GM23338 (cell line): ENCODE results near the gene CDKN2AIPNL. TPM values are rescaled to one million over a fixed set of nuclear protein-coding genes. Genes with fewer than 3 reads are reported as not detected.

ENCODE experiments used
- ATAC-seq: fragments of 200-7000 bp; cut with Tn5 transposase; 3 replicates; pipeline ENCODE4 v1.9.1; 2020
- DNase-seq: peaks from one replicate; pipeline ENCODE4 v3.0.0-alpha.2; 2015; ENCODE audit warnings: low spot score
- H2AFZ ChIP-seq: fragments of 200-600 bp; sonication (generic); 2 replicates; pipeline ENCODE4 v1.8.0; 2016; ENCODE audit warnings: antibody characterized with exemption, mild to moderate bottlenecking, moderate library complexity
- H3F3A ChIP-seq: fragments of 200-600 bp; sonication (generic); replicated peaks from 2 replicates; pipeline ENCODE4 v1.8.0; 2017; ENCODE audit warnings: antibody characterized with exemption, mixed run types, low read depth
- H3K27ac ChIP-seq: fragments of 200-600 bp; sonication (generic); 2 replicates; pipeline ENCODE4 v1.6.1; 2016; ENCODE audit warnings: low read depth
- H3K27me3 ChIP-seq: fragments of 200-600 bp; sonication (generic); 2 replicates; pipeline ENCODE4 v1.8.0; 2016; ENCODE audit warnings: mild to moderate bottlenecking, mixed run types, moderate library complexity; ENCODE audit not compliant: insufficient read depth
- H3K36me3 ChIP-seq: fragments of 200-600 bp; sonication (generic); 2 replicates; pipeline ENCODE4 v1.8.0; 2016; ENCODE audit warnings: mild to moderate bottlenecking; ENCODE audit not compliant: insufficient read depth
- H3K4me1 ChIP-seq: fragments of 200-600 bp; sonication (generic); 2 replicates; pipeline ENCODE4 v1.8.0; 2016; ENCODE audit warnings: mild to moderate bottlenecking, moderate library complexity; ENCODE audit not compliant: insufficient read depth
- H3K4me2 ChIP-seq: fragments of 200-600 bp; sonication (generic); 2 replicates; pipeline ENCODE4 v1.7.1; 2017; ENCODE audit warnings: mixed run types
- H3K4me3 ChIP-seq: fragments of 200-600 bp; sonication (generic); 2 replicates; pipeline ENCODE4 v1.6.1; 2016; ENCODE audit warnings: mixed run types
- H3K79me2 ChIP-seq: fragments of 200-600 bp; sonication (generic); replicated peaks from 2 replicates; pipeline ENCODE4 v1.8.0; 2017; ENCODE audit warnings: mild to moderate bottlenecking; ENCODE audit not compliant: insufficient read depth
- H3K9me2 ChIP-seq: fragments of 200-600 bp; sonication (generic); 2 replicates; pipeline ENCODE4 v1.8.0; 2017; ENCODE audit not compliant: insufficient read depth
- H4K20me1 ChIP-seq: fragments of 200-600 bp; sonication (generic); replicated peaks from 2 replicates; pipeline ENCODE4 v1.8.0; 2017; ENCODE audit warnings: mild to moderate bottlenecking; ENCODE audit not compliant: insufficient read depth
- H3K27ac Mint-ChIP-seq: 2 replicates; pipeline ENCODE4 v1.8.0; 2020; ENCODE audit warnings: inconsistent platforms, mild to moderate bottlenecking, moderate library complexity, mixed read lengths
- H3K27me3 Mint-ChIP-seq: 3 replicates; pipeline ENCODE4 v1.8.0; 2022; ENCODE audit warnings: low read depth, mild to moderate bottlenecking, moderate library complexity, mixed read lengths, inconsistent platforms; ENCODE audit not compliant: insufficient read depth, poor library complexity
- H3K36me3 Mint-ChIP-seq: 3 replicates; pipeline ENCODE4 v1.8.0; 2021; ENCODE audit warnings: low read depth, mild to moderate bottlenecking, inconsistent platforms, moderate library complexity, mixed read lengths
- H3K4me1 Mint-ChIP-seq: 3 replicates; pipeline ENCODE4 v1.8.0; 2020; ENCODE audit warnings: mild to moderate bottlenecking, inconsistent platforms, mixed read lengths
- H3K4me3 Mint-ChIP-seq: 3 replicates; pipeline ENCODE4 v1.8.0; 2021; ENCODE audit warnings: moderate library complexity, mild to moderate bottlenecking, inconsistent platforms, mixed read lengths
- H3K9me3 Mint-ChIP-seq: 3 replicates; pipeline ENCODE4 v1.8.0; 2020; ENCODE audit warnings: moderate library complexity, mild to moderate bottlenecking, inconsistent platforms, mixed read lengths
- CREB1 ChIP-seq: fragments of 250-450 bp; sonication (Bioruptor Pico); IDR thresholded peaks from 2 replicates; pipeline ENCODE4 v1.5.0; 2020; ENCODE audit warnings: low read depth, mild to moderate bottlenecking, moderate library complexity
- POLR2AphosphoS5 ChIP-seq: IDR thresholded peaks from 2 replicates; pipeline ENCODE4 v1.6.1; 2016; ENCODE audit warnings: antibody characterized with exemption, low read depth
- polyA plus RNA-seq: library from polyadenylated mRNA; unstranded; fragments of >200 nt; fragmentation: Nextera tagmentation; extraction: Ambion mirVana; gene quantifications from 2 replicates; pipeline ENCODE4 v1.2.1, GENCODE V29; 2016
- total RNA-seq: library from RNA; depleted of rRNA; stranded (reverse); fragments of >200 nt; shearing (Covaris generic); gene quantifications from 2 replicates; pipeline ENCODE4 v1.2.3, GENCODE V29; 2014
- TF ChIP-seq, protein P1 (sequence below), 2 experiments: fragments of 200-600 bp in 1 of 2; sonication (generic) in 1 of 2; conservative IDR thresholded peaks; 2 replicates each; pipeline versions ENCODE4 v1.5.1 to v1.6.1; 2016 to 2017; ENCODE audit warnings: antibody characterized with exemption in 2 of 2, low read depth in 2 of 2, mild to moderate bottlenecking in 2 of 2, moderate library complexity in 1 of 2
- TF ChIP-seq, protein P2 (sequence below): fragments of 250-450 bp; sonication (Bioruptor Pico); IDR thresholded peaks from 2 replicates; pipeline ENCODE4 v1.5.0; 2020; ENCODE audit warnings: mild to moderate bottlenecking, moderate library complexity
- TF ChIP-seq, protein P3 (sequence below): IDR thresholded peaks from one replicate; pipeline ENCODE4 v1.6.1; 2018; ENCODE audit warnings: antibody characterized with exemption; ENCODE audit not compliant: unreplicated experiment
- TF ChIP-seq, protein P4 (sequence below): IDR thresholded peaks from 2 replicates; pipeline ENCODE4 v1.6.1; 2016; ENCODE audit warnings: antibody characterized with exemption

The CDKN2AIPNL gene
- total and polyA plus RNA-seq, 2 experiments from 2014 or later, result 53.5 to 79.5 TPM

DNA sequence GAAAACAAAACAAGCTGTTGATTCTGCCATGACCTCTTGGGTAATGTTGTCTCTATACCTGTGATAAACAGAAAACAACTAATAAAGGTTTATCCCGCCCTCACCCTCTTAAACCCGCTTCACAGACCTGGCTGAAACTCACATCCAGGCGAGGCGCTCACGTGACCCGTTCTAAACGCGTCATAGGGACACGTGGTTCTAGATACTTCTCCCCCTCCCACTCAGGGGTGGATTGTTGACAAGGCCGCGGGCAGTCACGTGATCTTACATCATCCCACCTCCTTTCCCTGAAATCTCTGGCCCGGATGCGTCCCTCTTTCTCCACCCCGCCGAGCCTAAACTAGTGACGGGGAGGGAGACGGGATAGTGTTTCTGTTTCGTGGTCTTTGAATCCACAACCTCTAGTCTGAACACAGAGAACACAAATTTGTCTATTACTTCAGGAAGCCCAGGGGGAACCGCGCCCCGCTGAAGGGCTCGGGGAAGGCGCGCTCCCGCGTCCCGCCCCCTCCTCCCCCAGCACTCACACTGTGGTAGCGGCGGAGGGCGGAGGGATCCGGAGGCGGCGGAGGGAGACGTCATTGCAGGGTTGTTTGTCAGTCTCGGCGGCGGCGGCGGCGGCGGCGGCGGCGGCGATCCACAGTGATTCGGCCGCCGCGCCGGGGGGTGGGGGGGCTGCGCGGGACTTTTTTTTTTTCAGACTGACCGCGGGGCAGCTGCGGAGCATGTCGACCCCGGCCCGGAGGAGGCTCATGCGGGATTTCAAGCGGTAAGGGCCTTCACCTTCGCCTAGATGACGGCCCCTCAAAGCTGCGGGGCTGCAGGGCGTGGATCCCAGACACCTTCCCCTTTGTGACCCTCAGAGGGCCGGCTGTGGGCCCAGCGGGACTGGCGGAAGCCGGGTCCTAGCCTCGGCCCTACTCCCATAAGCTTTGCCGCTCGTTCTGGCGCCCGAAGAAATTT is 40.5 kb downstream of the CDKN2AIPNL start, which contains the start of gene UBE2B:
TSS of gene UBE2B (plus strand) at position 699 of the 963 bp plus-strand sequence. CDS start at position 726, 27 bp downstream.
- peak within 1 kb of the TSS; percentile 100 for H3K27ac Mint-ChIP-seq
- H3K4me1 Mint-ChIP-seq, result peaks cover 27% of the 10 kb centered on the region
- H3K9me3 Mint-ChIP-seq, result no peaks in the 10 kb centered on the region; the same call in 2 of the 3 replicates

More for the DNA sequence above, 40.5 kb downstream of the CDKN2AIPNL start, which contains the start of gene UBE2B:
- Histone ChIP-seq H3K79me2 (peaks cover 51% of the 10 kb centered on the region), H3K9me2 (no peaks in the 10 kb centered on the region), H3K4me2 (peak within 1 kb of the TSS; percentile 84), H3K36me3 (no peaks in the 10 kb centered on the region), H4K20me1 (peaks cover 22% of the 10 kb centered on the region), H3K4me3 (peak within 1 kb of the TSS; percentile 94), H3K27ac (peak within 1 kb of the TSS; percentile 96), H3K4me1 (peaks cover 3% of the 10 kb centered on the region), H3K27me3 (no peaks in the 10 kb centered on the region), H2AFZ (peak within 1 kb of the TSS; percentile 21; the same call in 1 of the 2 replicates), H3F3A (no peaks in the 10 kb centered on the region)
- peak within 1 kb of the TSS; percentile 94 for H3K4me3 Mint-ChIP-seq
- ATAC-seq (peak; percentile 64), DNase-seq (peak; percentile 100)
- TF ChIP-seq POLR2AphosphoS5, result peak; percentile 74
- TF ChIP-seq, protein P1, sequence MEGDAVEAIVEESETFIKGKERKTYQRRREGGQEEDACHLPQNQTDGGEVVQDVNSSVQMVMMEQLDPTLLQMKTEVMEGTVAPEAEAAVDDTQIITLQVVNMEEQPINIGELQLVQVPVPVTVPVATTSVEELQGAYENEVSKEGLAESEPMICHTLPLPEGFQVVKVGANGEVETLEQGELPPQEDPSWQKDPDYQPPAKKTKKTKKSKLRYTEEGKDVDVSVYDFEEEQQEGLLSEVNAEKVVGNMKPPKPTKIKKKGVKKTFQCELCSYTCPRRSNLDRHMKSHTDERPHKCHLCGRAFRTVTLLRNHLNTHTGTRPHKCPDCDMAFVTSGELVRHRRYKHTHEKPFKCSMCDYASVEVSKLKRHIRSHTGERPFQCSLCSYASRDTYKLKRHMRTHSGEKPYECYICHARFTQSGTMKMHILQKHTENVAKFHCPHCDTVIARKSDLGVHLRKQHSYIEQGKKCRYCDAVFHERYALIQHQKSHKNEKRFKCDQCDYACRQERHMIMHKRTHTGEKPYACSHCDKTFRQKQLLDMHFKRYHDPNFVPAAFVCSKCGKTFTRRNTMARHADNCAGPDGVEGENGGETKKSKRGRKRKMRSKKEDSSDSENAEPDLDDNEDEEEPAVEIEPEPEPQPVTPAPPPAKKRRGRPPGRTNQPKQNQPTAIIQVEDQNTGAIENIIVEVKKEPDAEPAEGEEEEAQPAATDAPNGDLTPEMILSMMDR (conservative IDR thresholded peaks at IDR 0.05; ENCODE audit: low read depth in 2 of 2), result no peak
- TF ChIP-seq, protein P2, sequence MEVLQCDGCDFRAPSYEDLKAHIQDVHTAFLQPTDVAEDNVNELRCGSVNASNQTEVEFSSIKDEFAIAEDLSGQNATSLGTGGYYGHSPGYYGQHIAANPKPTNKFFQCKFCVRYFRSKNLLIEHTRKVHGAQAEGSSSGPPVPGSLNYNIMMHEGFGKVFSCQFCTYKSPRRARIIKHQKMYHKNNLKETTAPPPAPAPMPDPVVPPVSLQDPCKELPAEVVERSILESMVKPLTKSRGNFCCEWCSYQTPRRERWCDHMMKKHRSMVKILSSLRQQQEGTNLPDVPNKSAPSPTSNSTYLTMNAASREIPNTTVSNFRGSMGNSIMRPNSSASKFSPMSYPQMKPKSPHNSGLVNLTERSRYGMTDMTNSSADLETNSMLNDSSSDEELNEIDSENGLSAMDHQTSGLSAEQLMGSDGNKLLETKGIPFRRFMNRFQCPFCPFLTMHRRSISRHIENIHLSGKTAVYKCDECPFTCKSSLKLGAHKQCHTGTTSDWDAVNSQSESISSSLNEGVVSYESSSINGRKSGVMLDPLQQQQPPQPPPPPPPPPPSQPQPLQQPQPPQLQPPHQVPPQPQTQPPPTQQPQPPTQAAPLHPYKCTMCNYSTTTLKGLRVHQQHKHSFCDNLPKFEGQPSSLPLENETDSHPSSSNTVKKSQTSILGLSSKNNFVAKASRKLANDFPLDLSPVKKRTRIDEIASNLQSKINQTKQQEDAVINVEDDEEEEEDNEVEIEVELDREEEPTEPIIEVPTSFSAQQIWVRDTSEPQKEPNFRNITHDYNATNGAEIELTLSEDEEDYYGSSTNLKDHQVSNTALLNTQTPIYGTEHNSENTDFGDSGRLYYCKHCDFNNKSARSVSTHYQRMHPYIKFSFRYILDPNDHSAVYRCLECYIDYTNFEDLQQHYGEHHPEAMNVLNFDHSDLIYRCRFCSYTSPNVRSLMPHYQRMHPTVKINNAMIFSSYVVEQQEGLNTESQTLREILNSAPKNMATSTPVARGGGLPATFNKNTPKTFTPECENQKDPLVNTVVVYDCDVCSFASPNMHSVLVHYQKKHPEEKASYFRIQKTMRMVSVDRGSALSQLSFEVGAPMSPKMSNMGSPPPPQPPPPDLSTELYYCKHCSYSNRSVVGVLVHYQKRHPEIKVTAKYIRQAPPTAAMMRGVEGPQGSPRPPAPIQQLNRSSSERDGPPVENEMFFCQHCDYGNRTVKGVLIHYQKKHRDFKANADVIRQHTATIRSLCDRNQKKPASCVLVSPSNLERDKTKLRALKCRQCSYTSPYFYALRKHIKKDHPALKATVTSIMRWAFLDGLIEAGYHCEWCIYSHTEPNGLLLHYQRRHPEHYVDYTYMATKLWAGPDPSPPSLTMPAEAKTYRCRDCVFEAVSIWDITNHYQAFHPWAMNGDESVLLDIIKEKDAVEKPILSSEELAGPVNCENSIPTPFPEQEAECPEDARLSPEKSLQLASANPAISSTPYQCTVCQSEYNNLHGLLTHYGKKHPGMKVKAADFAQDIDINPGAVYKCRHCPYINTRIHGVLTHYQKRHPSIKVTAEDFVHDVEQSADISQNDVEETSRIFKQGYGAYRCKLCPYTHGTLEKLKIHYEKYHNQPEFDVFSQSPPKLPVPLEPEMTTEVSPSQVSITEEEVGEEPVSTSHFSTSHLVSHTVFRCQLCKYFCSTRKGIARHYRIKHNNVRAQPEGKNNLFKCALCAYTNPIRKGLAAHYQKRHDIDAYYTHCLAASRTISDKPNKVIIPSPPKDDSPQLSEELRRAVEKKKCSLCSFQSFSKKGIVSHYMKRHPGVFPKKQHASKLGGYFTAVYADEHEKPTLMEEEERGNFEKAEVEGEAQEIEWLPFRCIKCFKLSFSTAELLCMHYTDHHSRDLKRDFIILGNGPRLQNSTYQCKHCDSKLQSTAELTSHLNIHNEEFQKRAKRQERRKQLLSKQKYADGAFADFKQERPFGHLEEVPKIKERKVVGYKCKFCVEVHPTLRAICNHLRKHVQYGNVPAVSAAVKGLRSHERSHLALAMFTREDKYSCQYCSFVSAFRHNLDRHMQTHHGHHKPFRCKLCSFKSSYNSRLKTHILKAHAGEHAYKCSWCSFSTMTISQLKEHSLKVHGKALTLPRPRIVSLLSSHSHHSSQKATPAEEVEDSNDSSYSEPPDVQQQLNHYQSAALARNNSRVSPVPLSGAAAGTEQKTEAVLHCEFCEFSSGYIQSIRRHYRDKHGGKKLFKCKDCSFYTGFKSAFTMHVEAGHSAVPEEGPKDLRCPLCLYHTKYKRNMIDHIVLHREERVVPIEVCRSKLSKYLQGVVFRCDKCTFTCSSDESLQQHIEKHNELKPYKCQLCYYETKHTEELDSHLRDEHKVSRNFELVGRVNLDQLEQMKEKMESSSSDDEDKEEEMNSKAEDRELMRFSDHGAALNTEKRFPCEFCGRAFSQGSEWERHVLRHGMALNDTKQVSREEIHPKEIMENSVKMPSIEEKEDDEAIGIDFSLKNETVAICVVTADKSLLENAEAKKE (CRISPR knock-in tag), result no peak
- peak; percentile 93 for TF ChIP-seq CREB1
- TF ChIP-seq, protein P3, sequence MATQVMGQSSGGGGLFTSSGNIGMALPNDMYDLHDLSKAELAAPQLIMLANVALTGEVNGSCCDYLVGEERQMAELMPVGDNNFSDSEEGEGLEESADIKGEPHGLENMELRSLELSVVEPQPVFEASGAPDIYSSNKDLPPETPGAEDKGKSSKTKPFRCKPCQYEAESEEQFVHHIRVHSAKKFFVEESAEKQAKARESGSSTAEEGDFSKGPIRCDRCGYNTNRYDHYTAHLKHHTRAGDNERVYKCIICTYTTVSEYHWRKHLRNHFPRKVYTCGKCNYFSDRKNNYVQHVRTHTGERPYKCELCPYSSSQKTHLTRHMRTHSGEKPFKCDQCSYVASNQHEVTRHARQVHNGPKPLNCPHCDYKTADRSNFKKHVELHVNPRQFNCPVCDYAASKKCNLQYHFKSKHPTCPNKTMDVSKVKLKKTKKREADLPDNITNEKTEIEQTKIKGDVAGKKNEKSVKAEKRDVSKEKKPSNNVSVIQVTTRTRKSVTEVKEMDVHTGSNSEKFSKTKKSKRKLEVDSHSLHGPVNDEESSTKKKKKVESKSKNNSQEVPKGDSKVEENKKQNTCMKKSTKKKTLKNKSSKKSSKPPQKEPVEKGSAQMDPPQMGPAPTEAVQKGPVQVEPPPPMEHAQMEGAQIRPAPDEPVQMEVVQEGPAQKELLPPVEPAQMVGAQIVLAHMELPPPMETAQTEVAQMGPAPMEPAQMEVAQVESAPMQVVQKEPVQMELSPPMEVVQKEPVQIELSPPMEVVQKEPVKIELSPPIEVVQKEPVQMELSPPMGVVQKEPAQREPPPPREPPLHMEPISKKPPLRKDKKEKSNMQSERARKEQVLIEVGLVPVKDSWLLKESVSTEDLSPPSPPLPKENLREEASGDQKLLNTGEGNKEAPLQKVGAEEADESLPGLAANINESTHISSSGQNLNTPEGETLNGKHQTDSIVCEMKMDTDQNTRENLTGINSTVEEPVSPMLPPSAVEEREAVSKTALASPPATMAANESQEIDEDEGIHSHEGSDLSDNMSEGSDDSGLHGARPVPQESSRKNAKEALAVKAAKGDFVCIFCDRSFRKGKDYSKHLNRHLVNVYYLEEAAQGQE, result no peak
- TF ChIP-seq, protein P4, sequence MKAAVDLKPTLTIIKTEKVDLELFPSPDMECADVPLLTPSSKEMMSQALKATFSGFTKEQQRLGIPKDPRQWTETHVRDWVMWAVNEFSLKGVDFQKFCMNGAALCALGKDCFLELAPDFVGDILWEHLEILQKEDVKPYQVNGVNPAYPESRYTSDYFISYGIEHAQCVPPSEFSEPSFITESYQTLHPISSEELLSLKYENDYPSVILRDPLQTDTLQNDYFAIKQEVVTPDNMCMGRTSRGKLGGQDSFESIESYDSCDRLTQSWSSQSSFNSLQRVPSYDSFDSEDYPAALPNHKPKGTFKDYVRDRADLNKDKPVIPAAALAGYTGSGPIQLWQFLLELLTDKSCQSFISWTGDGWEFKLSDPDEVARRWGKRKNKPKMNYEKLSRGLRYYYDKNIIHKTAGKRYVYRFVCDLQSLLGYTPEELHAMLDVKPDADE, result peak; percentile 19; the same call in 1 of the 2 replicates
- peaks cover 35% of the 10 kb centered on the region; the same call in 2 of the 3 replicates for H3K36me3 Mint-ChIP-seq
- peaks cover 20% of the 10 kb centered on the region for H3K27me3 Mint-ChIP-seq
